ENCODE measurements around the gene EEFSEC.

Gene EEFSEC

GRCh38 chr3:128287216-128287615 lies 133.9 kb downstream of the EEFSEC start:
- TF ChIP-seq POLR2A (IDR thresholded peaks at IDR 0.05; ENCODE audit: low read depth, low read length) (no peak), TAF1 (IDR thresholded peaks at IDR 0.05; ENCODE audit: borderline replicate concordance, low read depth, low read length) (no peak)
- FAIRE-seq (no peak), DNase-seq (ENCODE audit: insufficient read length) (no peak)

- no peak for FAIRE-seq
- no peak for DNase-seq (ENCODE audit: insufficient read length)
- TF ChIP-seq POLR2A (IDR thresholded peaks at IDR 0.05; ENCODE audit: low read depth, low read length) (no peak), POLR2AphosphoS5 (IDR thresholded peaks at IDR 0.05; ENCODE audit: low read depth, low read length) (no peak), TAF1 (IDR thresholded peaks at IDR 0.05; ENCODE audit: borderline replicate concordance, low read depth, low read length) (no peak)
Measured at GRCh38 chr3:128289534-128289933, 136.3 kb downstream of the EEFSEC start.

- TF ChIP-seq POLR2A (IDR thresholded peaks at IDR 0.05; ENCODE audit: low read depth, low read length) (no peak), TAF1 (IDR thresholded peaks at IDR 0.05; ENCODE audit: borderline replicate concordance, low read depth, low read length) (no peak), POLR2AphosphoS5 (IDR thresholded peaks at IDR 0.05; ENCODE audit: low read depth, low read length) (no peak)
- FAIRE-seq (no peak), DNase-seq (ENCODE audit: insufficient read length) (no peak)
Measured at GRCh38 chr3:128290484-128290883, 137.2 kb downstream of the EEFSEC start.

- no peak for FAIRE-seq
- TF ChIP-seq POLR2AphosphoS5 (IDR thresholded peaks at IDR 0.05; ENCODE audit: low read depth, low read length) (no peak), POLR2A (IDR thresholded peaks at IDR 0.05; ENCODE audit: low read depth, low read length) (no peak), TAF1 (IDR thresholded peaks at IDR 0.05; ENCODE audit: borderline replicate concordance, low read depth, low read length) (no peak)
- no peak for DNase-seq (ENCODE audit: insufficient read length)
Measured at GRCh38 chr3:128293930-128294329, 140.6 kb downstream of the EEFSEC start.

- FAIRE-seq (no peak), DNase-seq (ENCODE audit: insufficient read length) (no peak)
- no peak for TF ChIP-seq POLR2AphosphoS5 (IDR thresholded peaks at IDR 0.05; ENCODE audit: low read depth, low read length)
- no peak for TF ChIP-seq POLR2A (IDR thresholded peaks at IDR 0.05; ENCODE audit: low read depth, low read length)
- no peak for TF ChIP-seq TAF1 (IDR thresholded peaks at IDR 0.05; ENCODE audit: borderline replicate concordance, low read depth, low read length)
Measured at GRCh38 chr3:128294999-128295468, 141.8 kb downstream of the EEFSEC start.

- TF ChIP-seq TAF1 (IDR thresholded peaks at IDR 0.05; ENCODE audit: borderline replicate concordance, low read depth, low read length) (no peak), POLR2AphosphoS5 (IDR thresholded peaks at IDR 0.05; ENCODE audit: low read depth, low read length) (no peak), POLR2A (IDR thresholded peaks at IDR 0.05; ENCODE audit: low read depth, low read length) (no peak)
- FAIRE-seq (no peak), DNase-seq (ENCODE audit: insufficient read length) (no peak)
Measured at GRCh38 chr3:128296469-128297251, 143.4 kb downstream of the EEFSEC start.

- FAIRE-seq (no peak), DNase-seq (ENCODE audit: insufficient read length) (no peak)
- TF ChIP-seq POLR2A (IDR thresholded peaks at IDR 0.05; ENCODE audit: low read depth, low read length), result no peak
- no peak for TF ChIP-seq POLR2AphosphoS5 (IDR thresholded peaks at IDR 0.05; ENCODE audit: low read depth, low read length)
- no peak for TF ChIP-seq TAF1 (IDR thresholded peaks at IDR 0.05; ENCODE audit: borderline replicate concordance, low read depth, low read length)
Measured at GRCh38 chr3:128297401-128298138, 144.3 kb downstream of the EEFSEC start.

- TF ChIP-seq POLR2A (IDR thresholded peaks at IDR 0.05; ENCODE audit: low read depth, low read length), result no peak
- TF ChIP-seq TAF1 (IDR thresholded peaks at IDR 0.05; ENCODE audit: borderline replicate concordance, low read depth, low read length), result no peak
- TF ChIP-seq POLR2AphosphoS5 (IDR thresholded peaks at IDR 0.05; ENCODE audit: low read depth, low read length), result no peak
- FAIRE-seq (no peak), DNase-seq (ENCODE audit: insufficient read length) (no peak)
Measured at GRCh38 chr3:128301186-128302023, 148.1 kb downstream of the EEFSEC start.

- no peak for DNase-seq (ENCODE audit: insufficient read length)
- TF ChIP-seq TAF1 (IDR thresholded peaks at IDR 0.05; ENCODE audit: borderline replicate concordance, low read depth, low read length), result no peak
- TF ChIP-seq POLR2AphosphoS5 (IDR thresholded peaks at IDR 0.05; ENCODE audit: low read depth, low read length), result no peak
- no peak for TF ChIP-seq POLR2A (IDR thresholded peaks at IDR 0.05; ENCODE audit: low read depth, low read length)
- no peak for FAIRE-seq
Measured at GRCh38 chr3:128306481-128306880, 153.2 kb downstream of the EEFSEC start.

- no peak for TF ChIP-seq POLR2A (IDR thresholded peaks at IDR 0.05; ENCODE audit: low read depth, low read length)
- TF ChIP-seq TAF1 (IDR thresholded peaks at IDR 0.05; ENCODE audit: borderline replicate concordance, low read depth, low read length), result no peak
- TF ChIP-seq POLR2AphosphoS5 (IDR thresholded peaks at IDR 0.05; ENCODE audit: low read depth, low read length), result no peak
- no peak for DNase-seq (ENCODE audit: insufficient read length)
- FAIRE-seq, result no peak
Measured at GRCh38 chr3:128307029-128307633, 153.8 kb downstream of the EEFSEC start.

All from GM12892 (cell line).